Breast epithelium (tissue), 4 donors: Measurements from ENCODE around the gene FOXA3. TPM values are rescaled to one million over a fixed set of nuclear protein-coding genes. Genes with fewer than 3 reads are reported as not detected.

Experiments
- DNase-seq, 2 donors: peaks; one replicate each; pipeline ENCODE4 v3.0.0-alpha.2; 2019; ENCODE audit warnings: low spot score in 2 of 2
- H3K27ac ChIP-seq, 2 donors: fragments of 200-600 bp; sonication (generic) in 1 of 2; one replicate each; pipeline ENCODE4 v1.5.1; 2016 to 2019; ENCODE audit warnings: mild to moderate bottlenecking in 1 of 2
- H3K27me3 ChIP-seq, 2 donors: fragments of 200-600 bp; sonication (generic) in 1 of 2; one replicate each; pipeline versions ENCODE4 v1.5.1 to v1.6.0; 2017 to 2019; ENCODE audit warnings: control low read depth in 1 of 2, mild to moderate bottlenecking in 1 of 2
- H3K36me3 ChIP-seq: fragments of 200-600 bp; one replicate; pipeline ENCODE4 v1.5.1; 2019
- H3K4me1 ChIP-seq, 2 donors: fragments of 200-600 bp; sonication (generic); one replicate each; pipeline ENCODE4 v1.5.1; 2016 to 2019; ENCODE audit warnings: control low read depth in 1 of 2
- H3K4me3 ChIP-seq, 3 donors: fragments of 200-600 bp; sonication (generic); 1 replicate in 2 of 3; 2 replicates in 1 of 3; pipeline ENCODE4 v1.5.1; 2016 to 2019; ENCODE audit warnings: mild to moderate bottlenecking in 3 of 3, moderate library complexity in 2 of 3
- H3K9me3 ChIP-seq, 2 donors: fragments of 200-600 bp; sonication (generic) in 1 of 2; one replicate each; pipeline ENCODE4 v1.5.1; 2016 to 2019; ENCODE audit warnings: control low read depth in 1 of 2
- CTCF ChIP-seq, 3 donors: fragments of 450-650 bp; IDR thresholded peaks; one replicate each; pipeline ENCODE4 v1.5.1; 2016 to 2017; ENCODE audit warnings: antibody characterized with exemption in 3 of 3, mild to moderate bottlenecking in 3 of 3, moderate library complexity in 3 of 3
- POLR2A ChIP-seq: fragments of 450-650 bp; IDR thresholded peaks from one replicate; pipeline ENCODE4 v1.6.1; 2016; ENCODE audit warnings: antibody characterized with exemption, mild to moderate bottlenecking, moderate library complexity
- POLR2AphosphoS5 ChIP-seq, 3 donors: sonication (generic); formaldehyde crosslinking; IDR thresholded peaks; one replicate each; pipeline ENCODE4 v1.6.1; 2017; ENCODE audit warnings: antibody characterized with exemption in 3 of 3
- intact Hi-C: fragments of 100-400 bp; cut with DNase I; formaldehyde crosslinking; loops from one replicate; pipeline ENCODE4 v1.15.1; 2023; ENCODE audit warnings: low total_unique reads
- total RNA-seq, 3 donors: library from RNA; depleted of rRNA; stranded (reverse); fragments of >200 nt; gene quantifications; one replicate each; pipeline ENCODE4 v1.1.0, GENCODE V29; 2016

FOXA3 gene
- total RNA-seq, 3 donors from 2014 or later = 0.33 TPM; not detected in 2

- no peak overlapping the region for H3K27ac ChIP-seq
- H3K36me3 ChIP-seq = no peaks in the 10 kb centered on the region
- no peaks in the 10 kb centered on the region for H3K4me1 ChIP-seq
- intact Hi-C loops = no loop called here
- no peaks in the 10 kb centered on the region for H3K9me3 ChIP-seq
- no peaks in the 10 kb centered on the region for H3K27me3 ChIP-seq
- no peak for DNase-seq
- TF ChIP-seq POLR2A (no peak), CTCF (IDR thresholded peaks at IDR 0.05) (no peak), POLR2AphosphoS5 (IDR thresholded peaks at IDR 0.05) (no peak)
- no peak overlapping the region for H3K4me3 ChIP-seq
Measured at GRCh38 chr19:45852145-45852750, 11.9 kb upstream of the FOXA3 start.

- intact Hi-C loops = no loop called here
- TF ChIP-seq POLR2A (no peak), CTCF (IDR thresholded peaks at IDR 0.05) (no peak), POLR2AphosphoS5 (IDR thresholded peaks at IDR 0.05) (no peak)
- DNase-seq = no peak
Measured at GRCh38 chr19:45852983-45853382, 11.1 kb upstream of the FOXA3 start.

GRCh38 chr19:45854167-45854778 lies 9.9 kb upstream of the FOXA3 start:
- H3K4me3 ChIP-seq = no peak overlapping the region
- no peaks in the 10 kb centered on the region for H3K36me3 ChIP-seq
- no peak for TF ChIP-seq POLR2AphosphoS5 (IDR thresholded peaks at IDR 0.05)
- no peaks in the 10 kb centered on the region for H3K9me3 ChIP-seq
- H3K27me3 ChIP-seq = no peaks in the 10 kb centered on the region
- no peaks in the 10 kb centered on the region for H3K4me1 ChIP-seq
- intact Hi-C loops = no loop called here
- H3K27ac ChIP-seq = no peak overlapping the region
- DNase-seq = no peak

More at GRCh38 chr19:45852983-45853382, 11.1 kb upstream of the FOXA3 start:
- Histone ChIP-seq H3K27ac (no peak overlapping the region), H3K36me3 (no peaks in the 10 kb centered on the region), H3K27me3 (no peaks in the 10 kb centered on the region), H3K4me1 (no peaks in the 10 kb centered on the region), H3K9me3 (no peaks in the 10 kb centered on the region), H3K4me3 (no peak overlapping the region)

- Histone ChIP-seq H3K4me1 (no peaks in the 10 kb centered on the region), H3K4me3 (no peak overlapping the region), H3K27me3 (peaks cover 0 to 6% of the 10 kb centered on the region in 2 donors), H3K36me3 (no peaks in the 10 kb centered on the region), H3K9me3 (no peaks in the 10 kb centered on the region), H3K27ac (no peak overlapping the region)
- no peak for DNase-seq
- no peak for TF ChIP-seq POLR2A
- TF ChIP-seq POLR2AphosphoS5 (IDR thresholded peaks at IDR 0.05) = no peak
- TF ChIP-seq CTCF (IDR thresholded peaks at IDR 0.05) = no peak
- intact Hi-C loops = loop anchor here (5.0 kb wide), 1 partner anchor 1252 kb away; the partner anchor contains the start of gene ZC3H4
Measured at GRCh38 chr19:45860359-45861259, 3.5 kb upstream of the FOXA3 start.

GRCh38 chr19:45862271-45862563 lies 1.9 kb upstream of the FOXA3 start:
- H3K27me3 ChIP-seq = peaks cover 0 to 6% of the 10 kb centered on the region in 2 donors
- no peaks in the 10 kb centered on the region for H3K4me1 ChIP-seq
- peak overlapping the region; percentile 67 to 94 (median 87) for H3K4me3 ChIP-seq
- H3K9me3 ChIP-seq = no peaks in the 10 kb centered on the region
- intact Hi-C loops = loop anchor here (5.0 kb wide), 1 partner anchor 1250 kb away; the partner anchor contains the start of gene ZC3H4
- DNase-seq = no peak
- H3K36me3 ChIP-seq = no peaks in the 10 kb centered on the region
- H3K27ac ChIP-seq = peak overlapping the region; percentile 88 to 92
- no peak for TF ChIP-seq CTCF (IDR thresholded peaks at IDR 0.05)
- TF ChIP-seq POLR2AphosphoS5 (IDR thresholded peaks at IDR 0.05) = no peak
- TF ChIP-seq POLR2A = no peak
